EL (cell line): ENCODE results near the gene PVR.
"Not testable (repeated sequence)": the region's sequence is repeated elsewhere in the genome, so short reads cannot be mapped to it uniquely, and the experiment has no call there.

Experiments
- DNase-seq: peaks from one replicate; pipeline ENCODE4 v3.0.0-alpha.2; 2016

The PVR gene

DNA sequence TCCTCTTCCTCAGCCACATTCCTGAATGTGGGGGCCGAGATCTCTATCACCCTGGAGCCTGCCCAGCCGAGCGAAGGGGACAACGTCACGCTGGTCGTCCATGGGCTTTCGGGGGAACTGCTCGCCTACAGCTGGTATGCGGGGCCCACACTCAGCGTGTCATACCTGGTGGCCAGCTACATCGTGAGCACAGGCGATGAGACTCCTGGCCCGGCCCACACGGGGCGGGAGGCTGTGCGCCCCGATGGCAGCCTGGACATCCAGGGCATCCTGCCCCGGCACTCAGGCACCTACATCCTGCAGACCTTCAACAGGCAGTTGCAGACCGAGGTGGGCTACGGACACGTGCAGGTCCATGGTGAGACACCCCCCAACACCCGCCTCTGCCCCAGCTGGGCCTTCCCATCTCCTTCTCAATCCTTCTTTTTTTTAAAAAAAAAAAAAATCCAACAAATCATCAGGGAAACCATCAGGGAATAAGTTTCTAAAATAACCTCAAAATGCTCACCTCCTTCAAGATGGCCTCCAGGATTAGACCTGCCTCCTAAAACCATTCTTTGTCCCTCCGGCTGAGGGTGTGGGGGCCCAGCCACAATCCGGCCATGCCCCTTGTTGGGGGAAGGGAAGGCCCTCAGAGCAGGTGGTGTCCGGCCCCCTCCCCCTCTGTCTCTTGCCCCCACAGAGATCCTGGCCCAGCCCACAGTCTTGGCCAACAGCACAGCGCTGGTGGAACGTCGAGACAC is 59.8 kb downstream of the PVR start:
- DNase-seq: no peak

GRCh38 chr19:44704982-44705381 is 61.3 kb downstream of the PVR start:
- DNase-seq: no peak

- DNase-seq: no peak
These were observed 61.8 kb downstream of the PVR start for GRCh38 chr19:44705502-44706010.

- DNase-seq: no peak
These were observed 63.0 kb downstream of the PVR start for GRCh38 chr19:44706506-44707236.

DNA sequence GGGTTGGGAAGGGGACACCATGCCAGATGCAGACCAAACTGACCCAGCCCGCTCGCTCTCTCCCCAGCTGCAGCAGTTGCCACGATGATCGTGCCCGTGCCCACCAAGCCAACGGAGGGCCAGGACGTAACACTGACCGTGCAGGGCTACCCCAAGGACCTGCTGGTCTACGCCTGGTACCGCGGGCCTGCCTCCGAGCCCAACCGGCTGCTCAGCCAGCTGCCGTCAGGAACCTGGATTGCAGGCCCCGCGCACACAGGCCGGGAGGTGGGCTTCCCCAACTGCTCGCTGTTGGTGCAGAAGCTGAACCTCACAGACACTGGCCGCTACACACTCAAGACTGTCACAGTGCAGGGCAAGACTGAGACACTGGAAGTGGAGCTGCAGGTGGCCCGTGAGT is 64.1 kb downstream of the PVR start:
- DNase-seq: no peak

- no peak for DNase-seq
These were observed 65.2 kb downstream of the PVR start for GRCh38 chr19:44708940-44709339.

GRCh38 chr19:44709434-44710266 is 65.9 kb downstream of the PVR start:
- not testable (repeated sequence) for DNase-seq

DNA sequence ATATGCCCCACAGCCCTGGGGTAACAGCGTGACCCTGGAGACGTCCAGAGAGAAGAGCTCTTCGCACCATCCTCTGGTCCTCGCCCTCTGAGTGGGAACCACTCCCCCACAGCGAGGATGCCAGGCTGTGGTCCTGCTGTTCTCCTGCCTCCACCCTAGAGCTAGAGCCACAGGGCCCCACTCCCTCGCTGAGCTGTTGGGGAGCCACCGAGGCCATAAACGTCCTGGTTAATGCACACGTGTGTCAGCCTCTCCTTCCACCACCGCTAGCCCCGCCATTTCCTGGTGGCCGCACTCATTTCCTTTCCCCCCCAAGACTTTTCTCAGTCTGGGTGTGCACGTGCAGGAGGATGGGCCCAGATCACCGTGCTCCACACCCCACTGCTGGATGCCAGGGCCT is 66.8 kb downstream of the PVR start:
- no peak for DNase-seq

DNA sequence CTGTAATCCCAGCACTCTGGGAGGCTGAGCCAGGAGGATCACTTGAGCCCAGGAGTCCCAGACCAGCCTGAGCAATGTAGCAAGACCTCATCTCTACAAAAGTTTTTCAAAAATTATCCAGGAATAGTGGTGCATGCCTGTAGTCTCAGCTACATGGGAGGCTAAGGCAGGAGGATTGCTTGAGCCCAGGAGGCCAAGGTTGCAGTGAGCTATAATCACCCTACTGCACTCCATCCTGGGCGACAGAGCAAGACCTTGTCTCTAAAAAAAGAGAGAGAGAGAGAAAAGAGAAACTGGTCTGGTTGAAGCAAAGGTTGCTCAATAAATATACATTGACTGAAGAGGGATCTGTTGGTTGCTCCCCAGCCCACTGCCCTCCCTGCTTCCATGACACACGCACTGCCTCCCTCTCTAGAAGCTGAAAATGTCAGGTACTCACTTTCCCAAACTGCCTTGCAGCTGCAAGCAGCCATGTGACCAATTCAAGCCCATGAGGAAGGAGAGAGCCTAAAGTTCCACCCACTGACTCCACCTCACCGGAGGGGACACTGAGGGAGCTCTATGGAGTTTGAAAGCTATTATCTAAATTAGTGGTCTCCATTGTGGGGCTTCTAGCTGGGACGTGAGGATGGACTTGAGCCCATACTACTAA is 69.3 kb downstream of the PVR start:
- DNase-seq: no peak
